ENCODE results near the gene CTPS1.

CTPS1 gene

DNA sequence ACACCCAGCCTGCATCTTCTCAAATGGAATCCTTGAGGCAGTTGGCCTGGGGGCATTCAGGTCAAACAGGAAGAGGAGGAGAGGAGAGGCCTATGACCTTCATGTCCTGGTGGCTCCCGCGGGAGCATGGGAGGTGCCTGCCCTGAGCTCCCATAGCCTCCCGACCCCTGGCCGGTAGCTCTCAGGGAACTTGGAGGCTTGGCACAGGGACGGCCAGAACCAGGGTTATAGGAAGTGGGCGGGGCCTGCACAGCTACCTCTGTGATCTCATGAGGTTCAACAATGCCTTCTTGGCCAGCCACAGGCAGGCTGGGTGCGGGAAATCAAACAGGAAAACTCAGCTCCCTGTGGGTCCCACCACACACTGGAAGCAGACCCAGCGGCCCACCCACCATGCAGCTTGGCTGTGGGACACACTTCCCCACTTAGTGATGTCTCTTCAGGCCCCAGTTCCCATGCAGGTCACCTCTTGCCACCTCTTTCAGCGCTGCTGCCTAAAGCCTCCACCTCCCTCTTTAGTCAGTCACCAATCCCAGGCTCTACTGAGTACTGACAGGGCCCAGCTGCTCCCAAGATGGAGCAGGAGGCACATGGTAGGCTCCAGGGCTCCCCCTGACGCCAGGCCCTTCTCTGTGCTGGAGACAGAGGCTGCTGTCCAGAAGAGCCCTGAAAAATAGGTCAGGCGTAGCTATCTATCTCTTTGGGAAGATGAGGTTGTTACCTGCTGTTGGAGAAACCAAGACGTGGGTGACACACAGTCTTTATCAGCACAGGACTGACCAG is 42.2 kb downstream of the CTPS1 start, which contains the start of gene SLFNL1:
TSS of gene SLFNL1 (minus strand) at position 200 of the 783 bp plus-strand sequence. CDS start 1,065 bp downstream, outside the sequence.
- no peaks in the 10 kb centered on the region for H3K9me3 ChIP-seq (ENCODE audit: control insufficient read depth, low read length)
- WGBS, 2 experiments: 79 to 81% methylated on average over 12 of the region's 12 CpGs
- peaks cover 21% of the 10 kb centered on the region for H3K4me1 ChIP-seq (ENCODE audit: control insufficient read depth, insufficient read depth, low read length)
- no peaks in the 10 kb centered on the region for H3K36me3 ChIP-seq (ENCODE audit: control insufficient read depth, insufficient read depth, low read length)
- no peaks in the 10 kb centered on the region for H3K27me3 ChIP-seq (ENCODE audit: control insufficient read depth, insufficient read depth, low read length, poor library complexity, severe bottlenecking)
- H3K27ac ChIP-seq (ENCODE audit: insufficient read depth, low read depth, low read length, poor library complexity, severe bottlenecking): no peak within 1 kb of the TSS
- H3K4me3 ChIP-seq (ENCODE audit: insufficient read depth, low read depth, low read length): no peak within 1 kb of the TSS

DNA sequence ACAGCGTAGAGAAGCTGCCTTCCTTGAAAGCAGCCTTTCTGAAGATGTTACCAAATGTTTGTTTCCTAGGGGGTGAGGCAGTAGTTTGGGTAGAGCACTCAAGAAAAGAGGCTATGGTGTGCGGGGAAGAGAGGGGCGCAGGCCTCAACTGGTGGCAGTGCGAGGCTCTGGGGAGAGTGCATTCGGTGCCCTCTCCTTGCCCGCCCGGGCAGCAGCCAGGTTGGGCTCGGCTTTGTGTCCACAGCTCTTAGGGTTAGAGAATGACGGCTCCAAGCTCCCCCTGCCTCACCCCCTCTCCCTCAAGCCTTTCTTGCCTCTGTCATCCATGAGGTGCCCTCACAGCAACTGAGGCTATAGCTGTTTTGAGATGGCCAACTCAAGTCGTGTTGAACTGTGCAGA is 42.9 kb downstream of the CTPS1 start:
- Histone ChIP-seq H3K4me3 (ENCODE audit: insufficient read depth, low read depth, low read length) (no peak overlapping the region), H3K27ac (ENCODE audit: insufficient read depth, low read depth, low read length, poor library complexity, severe bottlenecking) (no peak overlapping the region), H3K36me3 (ENCODE audit: control insufficient read depth, insufficient read depth, low read length) (no peaks in the 10 kb centered on the region), H3K4me1 (ENCODE audit: control insufficient read depth, insufficient read depth, low read length) (peaks cover 21% of the 10 kb centered on the region), H3K27me3 (ENCODE audit: control insufficient read depth, insufficient read depth, low read length, poor library complexity, severe bottlenecking) (no peaks in the 10 kb centered on the region), H3K9me3 (ENCODE audit: control insufficient read depth, low read length) (no peaks in the 10 kb centered on the region)
- 91% methylated on average over 10 of the region's 10 CpGs for WGBS, 2 experiments

- H3K4me3 ChIP-seq (ENCODE audit: insufficient read depth, low read depth, low read length): no peak overlapping the region
- H3K27ac ChIP-seq (ENCODE audit: insufficient read depth, low read depth, low read length, poor library complexity, severe bottlenecking): no peak overlapping the region
- peaks cover 3% of the 10 kb centered on the region for H3K36me3 ChIP-seq (ENCODE audit: control insufficient read depth, insufficient read depth, low read length)
- H3K27me3 ChIP-seq (ENCODE audit: control insufficient read depth, insufficient read depth, low read length, poor library complexity, severe bottlenecking): no peaks in the 10 kb centered on the region
- WGBS, 2 experiments: 88 to 91% methylated on average over 5 of the region's 5 CpGs
- H3K9me3 ChIP-seq (ENCODE audit: control insufficient read depth, low read length): no peaks in the 10 kb centered on the region
- peaks cover 21% of the 10 kb centered on the region for H3K4me1 ChIP-seq (ENCODE audit: control insufficient read depth, insufficient read depth, low read length)
Measured at GRCh38 chr1:41023279-41023990, 43.9 kb downstream of the CTPS1 start.

DNA sequence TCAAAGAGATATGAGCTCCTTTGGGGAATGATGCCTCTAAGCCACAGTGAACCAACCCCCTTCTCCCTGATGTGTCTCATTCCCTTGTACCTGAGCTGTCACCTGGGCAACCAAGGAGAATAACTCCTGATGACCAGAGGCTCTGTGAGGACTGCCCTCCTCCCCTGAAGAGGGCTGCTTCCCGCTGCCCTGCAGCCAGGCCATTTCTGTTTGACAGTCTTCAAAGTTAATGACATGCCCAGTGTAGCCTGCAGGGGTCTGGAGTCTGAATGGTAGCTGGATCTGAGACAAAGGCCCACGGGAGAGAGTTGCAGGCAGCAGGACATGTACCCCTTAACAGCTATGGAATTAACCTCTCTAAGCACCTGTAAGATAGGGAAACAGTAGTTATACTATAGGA is 45.5 kb downstream of the CTPS1 start:
- Histone ChIP-seq H3K27me3 (ENCODE audit: control insufficient read depth, insufficient read depth, low read length, poor library complexity, severe bottlenecking) (no peaks in the 10 kb centered on the region), H3K36me3 (ENCODE audit: control insufficient read depth, insufficient read depth, low read length) (peaks cover 8% of the 10 kb centered on the region)

GRCh38 chr1:41025979-41026819 is 46.7 kb downstream of the CTPS1 start:
- no peak overlapping the region for H3K4me3 ChIP-seq (ENCODE audit: insufficient read depth, low read depth, low read length)
- no peaks in the 10 kb centered on the region for H3K9me3 ChIP-seq (ENCODE audit: control insufficient read depth, low read length)
- H3K27ac ChIP-seq (ENCODE audit: insufficient read depth, low read depth, low read length, poor library complexity, severe bottlenecking): no peak overlapping the region
- WGBS, 2 experiments: 94 to 99% methylated on average over 4 of the region's 4 CpGs
- peaks cover 14% of the 10 kb centered on the region for H3K4me1 ChIP-seq (ENCODE audit: control insufficient read depth, insufficient read depth, low read length)
- no peaks in the 10 kb centered on the region for H3K27me3 ChIP-seq (ENCODE audit: control insufficient read depth, insufficient read depth, low read length, poor library complexity, severe bottlenecking)
- H3K36me3 ChIP-seq (ENCODE audit: control insufficient read depth, insufficient read depth, low read length): peaks cover 8% of the 10 kb centered on the region

More for the DNA sequence above, 45.5 kb downstream of the CTPS1 start:
- peaks cover 21% of the 10 kb centered on the region for H3K4me1 ChIP-seq (ENCODE audit: control insufficient read depth, insufficient read depth, low read length)
- H3K9me3 ChIP-seq (ENCODE audit: control insufficient read depth, low read length): no peaks in the 10 kb centered on the region
- H3K4me3 ChIP-seq (ENCODE audit: insufficient read depth, low read depth, low read length): no peak overlapping the region
- H3K27ac ChIP-seq (ENCODE audit: insufficient read depth, low read depth, low read length, poor library complexity, severe bottlenecking): no peak overlapping the region
- WGBS, 2 experiments: 34 to 42% methylated on average over 2 of the region's 2 CpGs

DNA sequence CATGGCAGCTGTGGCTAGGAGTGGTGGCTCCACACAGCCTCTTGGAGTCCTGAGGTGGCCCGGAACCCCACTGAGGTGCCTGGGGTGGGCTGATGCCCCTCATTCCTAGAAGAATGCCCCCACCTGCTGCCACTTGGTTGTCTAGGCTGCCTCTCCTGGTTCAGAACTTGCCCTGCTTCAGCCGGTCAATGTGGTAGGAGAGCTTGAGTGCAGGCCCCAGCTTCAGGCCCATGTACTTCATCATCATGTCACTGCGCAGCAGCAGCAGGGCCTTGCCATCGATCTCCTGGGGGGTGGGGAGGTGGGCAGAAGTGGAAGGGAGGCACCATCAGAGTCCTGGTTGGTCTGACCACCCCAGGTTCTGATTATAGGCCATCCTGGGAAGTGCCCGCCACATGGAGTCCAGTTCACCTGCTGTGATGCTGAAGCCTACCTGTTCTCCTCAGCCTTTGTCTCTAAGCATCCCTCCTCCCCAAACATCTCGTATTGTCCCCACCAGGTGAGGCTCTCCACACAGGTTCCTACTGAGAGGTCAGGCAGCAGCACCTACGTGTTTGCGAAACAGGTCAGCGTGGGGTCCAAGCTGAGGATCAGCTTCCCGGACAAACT is 48.6 kb downstream of the CTPS1 start:
- H3K27me3 ChIP-seq (ENCODE audit: control insufficient read depth, insufficient read depth, low read length, poor library complexity, severe bottlenecking): no peaks in the 10 kb centered on the region

GRCh38 chr1:41030872-41031616 is 51.5 kb downstream of the CTPS1 start:
- no peaks in the 10 kb centered on the region for H3K9me3 ChIP-seq (ENCODE audit: control insufficient read depth, low read length)
- H3K4me1 ChIP-seq (ENCODE audit: control insufficient read depth, insufficient read depth, low read length): no peaks in the 10 kb centered on the region
- H3K36me3 ChIP-seq (ENCODE audit: control insufficient read depth, insufficient read depth, low read length): peaks cover 8% of the 10 kb centered on the region
- H3K27ac ChIP-seq (ENCODE audit: insufficient read depth, low read depth, low read length, poor library complexity, severe bottlenecking): no peak overlapping the region
- 92% methylated on average over 8 of the region's 8 CpGs for whole genome bisulfite sequencing, 2 experiments
- H3K27me3 ChIP-seq (ENCODE audit: control insufficient read depth, insufficient read depth, low read length, poor library complexity, severe bottlenecking): no peaks in the 10 kb centered on the region
- no peak overlapping the region for H3K4me3 ChIP-seq (ENCODE audit: insufficient read depth, low read depth, low read length)

More for the DNA sequence above, 48.6 kb downstream of the CTPS1 start:
- WGBS, 2 experiments: 96 to 97% methylated on average over 10 of the region's 10 CpGs
- Histone ChIP-seq H3K36me3 (ENCODE audit: control insufficient read depth, insufficient read depth, low read length) (peaks cover 8% of the 10 kb centered on the region), H3K4me3 (ENCODE audit: insufficient read depth, low read depth, low read length) (no peak overlapping the region), H3K27ac (ENCODE audit: insufficient read depth, low read depth, low read length, poor library complexity, severe bottlenecking) (no peak overlapping the region), H3K9me3 (ENCODE audit: control insufficient read depth, low read length) (no peaks in the 10 kb centered on the region), H3K4me1 (ENCODE audit: control insufficient read depth, insufficient read depth, low read length) (peaks cover 8% of the 10 kb centered on the region)

GRCh38 chr1:41032147-41032546 is 52.7 kb downstream of the CTPS1 start:
- Histone ChIP-seq H3K36me3 (ENCODE audit: control insufficient read depth, insufficient read depth, low read length) (peaks cover 8% of the 10 kb centered on the region), H3K27ac (ENCODE audit: insufficient read depth, low read depth, low read length, poor library complexity, severe bottlenecking) (no peak overlapping the region), H3K4me1 (ENCODE audit: control insufficient read depth, insufficient read depth, low read length) (no peaks in the 10 kb centered on the region), H3K27me3 (ENCODE audit: control insufficient read depth, insufficient read depth, low read length, poor library complexity, severe bottlenecking) (no peaks in the 10 kb centered on the region), H3K9me3 (ENCODE audit: control insufficient read depth, low read length) (no peaks in the 10 kb centered on the region), H3K4me3 (ENCODE audit: insufficient read depth, low read depth, low read length) (no peak overlapping the region)
- WGBS, 2 experiments: 92 to 97% methylated on average over 1 of the region's 2 CpGs

- Histone ChIP-seq H3K4me3 (ENCODE audit: insufficient read depth, low read depth, low read length) (no peak overlapping the region), H3K27me3 (ENCODE audit: control insufficient read depth, insufficient read depth, low read length, poor library complexity, severe bottlenecking) (no peaks in the 10 kb centered on the region), H3K9me3 (ENCODE audit: control insufficient read depth, low read length) (no peaks in the 10 kb centered on the region), H3K4me1 (ENCODE audit: control insufficient read depth, insufficient read depth, low read length) (no peaks in the 10 kb centered on the region), H3K27ac (ENCODE audit: insufficient read depth, low read depth, low read length, poor library complexity, severe bottlenecking) (no peak overlapping the region), H3K36me3 (ENCODE audit: control insufficient read depth, insufficient read depth, low read length) (peaks cover 6% of the 10 kb centered on the region)
- 93 to 94% methylated on average over 3 of the region's 3 CpGs for WGBS, 2 experiments
Measured at GRCh38 chr1:41033272-41033671, 53.8 kb downstream of the CTPS1 start.

Measured in ectodermal cell (in vitro differentiated cells).